GM12875 (cell line): ENCODE data around the gene CHORDC1.
"Not testable (repeated sequence)": the region's sequence is repeated elsewhere in the genome, so short reads cannot be mapped to it uniquely, and the experiment has no call there.

Experiments used
- H3K4me3 ChIP-seq: one replicate; pipeline ENCODE4 v1.5.1; 2011; ENCODE audit warnings: low read depth, low read length, control low read depth
- CTCF ChIP-seq: IDR thresholded peaks from 2 replicates; pipeline ENCODE4 v1.5.1; 2011; ENCODE audit warnings: low read depth, mild to moderate bottlenecking, control low read depth, inconsistent platforms, low read length, moderate library complexity, borderline replicate concordance; ENCODE audit not compliant: insufficient read depth

Gene CHORDC1

GRCh38 chr11:90219438-90219837 lies 3.4 kb downstream of the CHORDC1 start:
- TF ChIP-seq CTCF = no peak
- H3K4me3 ChIP-seq = no peak overlapping the region

GRCh38 chr11:90218606-90219005 lies 4.2 kb downstream of the CHORDC1 start:
- no peak overlapping the region for H3K4me3 ChIP-seq
- TF ChIP-seq CTCF = no peak

GRCh38 chr11:90216611-90217010 lies 6.2 kb downstream of the CHORDC1 start:
- no peak for TF ChIP-seq CTCF
- H3K4me3 ChIP-seq = no peak overlapping the region

- H3K4me3 ChIP-seq = no peak overlapping the region
These were observed 9.5 kb downstream of the CHORDC1 start for GRCh38 chr11:90213322-90213721.

GRCh38 chr11:90208857-90209256 lies 14.0 kb downstream of the CHORDC1 start:
- no peak overlapping the region for H3K4me3 ChIP-seq
- no peak for TF ChIP-seq CTCF

More at GRCh38 chr11:90213322-90213721, 9.5 kb downstream of the CHORDC1 start:
- no peak for TF ChIP-seq CTCF

GRCh38 chr11:90207992-90208391 lies 14.9 kb downstream of the CHORDC1 start:
- not testable (repeated sequence) for H3K4me3 ChIP-seq

- H3K4me3 ChIP-seq = no peak overlapping the region
- TF ChIP-seq CTCF = peak; percentile 70; the same call in 1 of the 2 replicates
These were observed 17.8 kb downstream of the CHORDC1 start for GRCh38 chr11:90204832-90205646.
